ENCODE results near the gene LPCAT1.
"Not testable (repeated sequence)": the region's sequence is repeated elsewhere in the genome, so short reads cannot be mapped to it uniquely, and the experiment has no call there.

LPCAT1 gene

GRCh38 chr5:1442222-1443145, 81.3 kb downstream of the LPCAT1 start:
- DNase-seq (ENCODE audit: low spot score), result peak; percentile 11

DNA sequence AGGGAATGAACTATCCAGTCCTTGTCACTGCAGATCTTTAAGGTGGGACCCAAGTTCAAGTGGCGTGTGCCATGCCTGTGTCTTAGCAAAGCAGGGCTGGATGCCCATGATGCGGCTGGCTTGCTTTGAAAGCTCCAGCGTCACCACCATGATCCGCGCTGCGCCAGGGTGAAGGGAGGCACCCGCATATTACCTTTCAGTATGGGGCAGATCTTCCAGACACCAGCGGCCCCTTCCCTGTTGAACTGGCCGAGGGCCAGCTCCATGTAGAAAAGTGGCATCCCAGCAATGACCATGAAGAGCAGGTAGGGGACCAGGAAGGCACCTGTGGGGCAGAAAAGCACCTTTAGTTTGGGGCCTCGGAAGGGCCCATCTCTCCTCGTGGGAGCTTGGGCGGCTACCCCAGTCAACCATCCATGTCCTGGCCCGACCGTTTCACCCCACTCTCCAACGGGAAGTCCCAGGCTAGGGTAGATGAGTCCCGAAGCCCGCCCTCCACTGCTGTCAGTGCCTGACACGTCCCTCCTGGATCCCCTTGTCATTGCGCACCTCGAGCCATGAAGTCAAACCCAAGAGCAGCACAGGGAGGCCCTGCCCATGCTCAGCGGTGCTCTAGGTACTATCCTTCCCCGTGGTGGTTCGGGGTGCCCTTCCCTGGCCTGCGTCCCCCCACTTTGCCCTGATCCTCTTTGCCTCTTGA, 82.4 kb downstream of the LPCAT1 start:
- DNase-seq (ENCODE audit: low spot score), result peak; percentile 10

DNA sequence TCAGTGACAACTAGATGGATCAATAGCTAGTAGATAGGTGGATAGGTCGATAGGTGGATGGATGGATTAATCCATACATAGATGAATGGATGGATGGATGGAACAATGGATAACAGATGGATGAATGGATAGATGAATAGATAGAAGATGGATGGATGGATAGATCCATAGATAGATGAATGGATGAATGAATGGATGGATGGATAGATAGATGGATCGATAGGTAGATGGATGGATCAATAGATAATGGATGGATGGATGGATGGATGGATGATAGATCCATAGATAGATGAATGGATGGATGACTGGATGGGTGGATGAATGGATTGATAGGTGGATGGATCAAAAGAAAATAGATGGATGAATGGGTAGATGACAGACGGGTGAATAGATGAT, 83.7 kb downstream of the LPCAT1 start:
- no peak for DNase-seq (ENCODE audit: low spot score)

GRCh38 chr5:1439388-1440097, 84.2 kb downstream of the LPCAT1 start:
- DNase-seq (ENCODE audit: low spot score), result peak; percentile 14

GRCh38 chr5:1438871-1439270, 84.9 kb downstream of the LPCAT1 start:
- peak; percentile 14 for DNase-seq (ENCODE audit: low spot score)

- peak; percentile 8 for DNase-seq (ENCODE audit: low spot score)
These were observed 85.7 kb downstream of the LPCAT1 start for GRCh38 chr5:1437876-1438559.

GRCh38 chr5:1437226-1437829, 86.4 kb downstream of the LPCAT1 start:
- DNase-seq (ENCODE audit: low spot score), result peak; percentile 38

GRCh38 chr5:1436681-1437080, 87.1 kb downstream of the LPCAT1 start:
- DNase-seq (ENCODE audit: low spot score), result peak; percentile 6

DNA sequence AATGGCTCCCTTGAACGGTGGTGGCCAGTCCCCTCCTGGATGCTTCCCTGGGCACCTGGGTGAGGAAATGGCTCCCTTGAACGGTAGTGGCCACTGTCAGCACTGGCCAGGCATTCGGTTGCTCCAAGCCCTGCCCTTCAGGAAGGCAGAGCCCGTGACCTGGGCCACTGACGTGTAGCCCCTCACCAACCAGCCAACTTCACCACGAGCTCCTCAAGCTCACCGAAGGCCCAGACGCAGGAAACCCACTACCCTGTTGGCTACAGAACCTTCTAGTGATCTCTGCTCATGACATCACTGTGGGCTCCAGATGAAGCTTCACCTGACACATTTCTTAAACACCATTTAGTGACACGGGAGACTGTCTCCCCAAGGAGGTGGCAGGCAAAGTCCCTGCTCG, 87.7 kb downstream of the LPCAT1 start:
- peak; percentile 3 for DNase-seq (ENCODE audit: low spot score)

GRCh38 chr5:1435369-1435768, 88.4 kb downstream of the LPCAT1 start:
- DNase-seq (ENCODE audit: low spot score), result peak; percentile 9

- DNase-seq (ENCODE audit: low spot score), result no peak
These were observed 91.5 kb downstream of the LPCAT1 start for GRCh38 chr5:1432296-1432695.

DNA sequence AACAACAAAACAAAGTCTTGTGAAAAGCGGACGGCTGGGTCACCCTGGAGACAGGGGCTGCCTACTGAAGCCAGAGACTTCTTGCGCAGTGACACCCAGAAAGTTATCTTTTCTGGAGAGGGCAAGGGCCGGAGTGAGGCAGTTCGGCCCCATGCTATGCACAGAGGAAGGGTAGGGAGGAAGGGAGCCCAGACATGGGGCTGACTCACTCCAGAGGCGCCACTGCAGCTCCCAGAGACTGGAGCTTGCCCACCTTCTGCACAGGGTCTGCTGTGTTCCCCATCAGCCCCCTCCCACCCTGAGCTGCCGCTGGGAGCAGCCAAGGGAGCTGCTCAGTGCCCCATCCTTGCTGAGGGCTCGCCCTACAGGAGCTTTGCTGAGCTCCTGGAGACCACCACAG, 91.9 kb downstream of the LPCAT1 start:
- DNase-seq (ENCODE audit: low spot score), result peak; percentile 14

GRCh38 chr5:1431021-1431811, 92.5 kb downstream of the LPCAT1 start:
- DNase-seq (ENCODE audit: low spot score), result peak; percentile 25

DNA sequence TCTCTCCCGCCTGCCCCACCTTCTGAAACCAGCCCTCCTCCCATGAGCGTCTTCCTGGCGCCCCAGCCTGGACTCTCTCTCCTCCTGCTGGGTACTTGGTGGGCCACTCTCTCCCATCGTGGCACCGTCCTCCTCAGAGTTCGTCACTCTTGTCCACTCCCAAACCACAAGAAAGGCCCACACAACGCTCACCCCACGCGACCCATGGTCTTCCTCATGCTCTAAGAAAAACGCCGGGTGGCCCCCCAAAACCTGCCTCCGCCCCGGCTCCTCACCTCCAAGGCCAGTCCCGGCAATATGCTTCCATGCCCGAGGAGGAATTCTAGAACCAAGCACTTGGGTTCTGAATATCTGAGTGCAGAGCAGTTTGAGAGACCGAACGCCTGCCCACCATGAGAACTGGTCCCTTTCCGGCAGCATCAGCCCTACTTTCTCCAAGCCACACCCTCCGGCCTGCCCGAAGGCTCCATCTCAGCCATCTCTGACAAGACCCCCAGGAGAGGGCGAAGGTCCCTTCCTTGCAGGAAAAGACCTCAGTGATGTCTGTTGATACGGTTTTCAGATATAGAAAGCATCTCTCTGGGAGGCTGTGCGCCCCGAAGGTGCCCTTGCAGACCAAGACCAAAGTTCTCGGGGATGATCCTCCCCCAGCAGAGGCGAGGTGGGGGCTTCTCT, 93.5 kb downstream of the LPCAT1 start:
- peak; percentile 14 for DNase-seq (ENCODE audit: low spot score)

DNA sequence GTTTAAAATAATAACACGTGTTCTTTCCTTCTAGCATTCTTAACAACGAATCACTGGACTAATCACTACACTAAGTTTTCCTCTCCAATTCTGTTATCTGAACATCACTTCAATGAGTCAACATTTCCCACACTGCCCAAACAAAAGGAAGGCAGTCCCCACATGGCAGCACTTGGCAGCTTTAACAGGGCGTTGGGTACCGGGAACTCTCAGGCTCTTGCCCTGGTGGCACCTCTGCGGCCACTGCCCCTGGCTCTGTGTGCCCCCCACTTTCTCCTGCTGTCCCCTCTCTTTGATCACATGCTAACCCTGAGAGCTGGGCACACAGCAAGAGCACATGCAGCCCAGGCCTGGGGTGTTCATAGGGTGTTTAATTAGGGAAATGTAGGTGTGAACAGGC, 94.3 kb downstream of the LPCAT1 start:
- DNase-seq (ENCODE audit: low spot score), result peak; percentile 10

- peak; percentile 8 for DNase-seq (ENCODE audit: low spot score)
These were observed 94.7 kb downstream of the LPCAT1 start for GRCh38 chr5:1429066-1429465.

- DNase-seq (ENCODE audit: low spot score), result no peak
These were observed 95.7 kb downstream of the LPCAT1 start for GRCh38 chr5:1428107-1428506.

- no peak for DNase-seq (ENCODE audit: low spot score)
These were observed 99.0 kb downstream of the LPCAT1 start for GRCh38 chr5:1424716-1425115.

- no peak for DNase-seq (ENCODE audit: low spot score)
These were observed 99.7 kb downstream of the LPCAT1 start for GRCh38 chr5:1423901-1424603.

DNA sequence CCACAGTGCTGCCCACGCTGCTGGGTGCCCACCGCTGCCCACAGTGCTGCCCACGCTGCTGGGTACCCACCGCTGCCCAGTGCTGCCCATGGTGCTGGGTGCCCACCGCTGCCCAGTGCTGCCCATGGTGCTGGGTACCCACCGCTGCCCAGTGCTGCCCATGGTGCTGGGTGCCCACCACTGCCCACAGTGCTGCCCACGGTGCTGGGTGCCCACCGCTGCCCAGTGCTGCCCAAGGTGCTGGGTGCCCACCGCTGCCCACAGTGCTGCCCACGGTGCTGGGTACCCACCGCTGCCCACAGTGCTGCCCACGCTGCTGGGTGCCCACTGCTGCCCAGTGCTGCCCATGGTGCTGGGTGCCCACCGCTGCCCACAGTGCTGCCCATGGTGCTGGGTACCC, 101.2 kb downstream of the LPCAT1 start:
- DNase-seq (ENCODE audit: low spot score), result not testable (repeated sequence)
